Prostate gland (tissue), 2 donors: ENCODE data around the gene ETNK1.

Source experiments
- CTCF ChIP-seq, 4 experiments: fragments of 200-600 bp in 2 of 4; fragments of 450-650 bp in 2 of 4; sonication (generic) in 2 of 4; IDR thresholded peaks; 1 replicate in 3 of 4; 2 replicates in 1 of 4; pipeline ENCODE4 v1.5.1; 2016 to 2019; ENCODE audit warnings: antibody characterized with exemption in 4 of 4, mild to moderate bottlenecking in 2 of 4, moderate library complexity in 2 of 4
- POLR2A ChIP-seq: fragments of 450-650 bp; IDR thresholded peaks from one replicate; pipeline ENCODE4 v1.6.1; 2016; ENCODE audit warnings: antibody characterized with exemption, mild to moderate bottlenecking

- TF ChIP-seq CTCF (IDR thresholded peaks at IDR 0.05), result no peak
- no peak for TF ChIP-seq POLR2A
Observed at GRCh38 chr12:22686193-22686592, 61.2 kb downstream of the ETNK1 start.
